ENCODE results near the gene PPP1R13L. TPM values are rescaled to one million over a fixed set of nuclear protein-coding genes. Genes with fewer than 3 reads are reported as not detected.

PPP1R13L gene
- total and polyA plus RNA-seq, 4 donors = 14.0 to 37.3 (median 33.0) TPM

GRCh38 chr19:45423033-45423588, 18.2 kb upstream of the PPP1R13L start:
- peaks cover 0 to 14% (median 3%) of the 10 kb centered on the region in 5 donors for H3K4me1 ChIP-seq (ENCODE audit: control insufficient read depth in 5 of 5, insufficient read depth in 5 of 5, low read length in 5 of 5)
- DNase-seq (no peak), ATAC-seq (ENCODE audit: insufficient read depth, low FRiP score) (no peak)
- TF ChIP-seq, protein P1, sequence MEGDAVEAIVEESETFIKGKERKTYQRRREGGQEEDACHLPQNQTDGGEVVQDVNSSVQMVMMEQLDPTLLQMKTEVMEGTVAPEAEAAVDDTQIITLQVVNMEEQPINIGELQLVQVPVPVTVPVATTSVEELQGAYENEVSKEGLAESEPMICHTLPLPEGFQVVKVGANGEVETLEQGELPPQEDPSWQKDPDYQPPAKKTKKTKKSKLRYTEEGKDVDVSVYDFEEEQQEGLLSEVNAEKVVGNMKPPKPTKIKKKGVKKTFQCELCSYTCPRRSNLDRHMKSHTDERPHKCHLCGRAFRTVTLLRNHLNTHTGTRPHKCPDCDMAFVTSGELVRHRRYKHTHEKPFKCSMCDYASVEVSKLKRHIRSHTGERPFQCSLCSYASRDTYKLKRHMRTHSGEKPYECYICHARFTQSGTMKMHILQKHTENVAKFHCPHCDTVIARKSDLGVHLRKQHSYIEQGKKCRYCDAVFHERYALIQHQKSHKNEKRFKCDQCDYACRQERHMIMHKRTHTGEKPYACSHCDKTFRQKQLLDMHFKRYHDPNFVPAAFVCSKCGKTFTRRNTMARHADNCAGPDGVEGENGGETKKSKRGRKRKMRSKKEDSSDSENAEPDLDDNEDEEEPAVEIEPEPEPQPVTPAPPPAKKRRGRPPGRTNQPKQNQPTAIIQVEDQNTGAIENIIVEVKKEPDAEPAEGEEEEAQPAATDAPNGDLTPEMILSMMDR (IDR thresholded peaks at IDR 0.05; ENCODE audit: control extremely low read depth, extremely low read depth) = no peak
- H3K9me3 ChIP-seq (ENCODE audit: control insufficient read depth in 4 of 4, insufficient read depth in 3 of 4, low read length in 3 of 4) = no peaks in the 10 kb centered on the region
- H3K36me3 ChIP-seq (ENCODE audit: control insufficient read depth in 4 of 4, insufficient read depth in 4 of 4, low read length in 4 of 4) = peaks cover 2 to 21% (median 8%) of the 10 kb centered on the region in 4 donors
- 15 to 20% methylated on average over 19 to 20 of the region's 20 CpGs for WGBS, 2 donors
- H3K9ac ChIP-seq (ENCODE audit: insufficient read depth in 1 of 2, low read length in 2 of 2) = peak overlapping the region; percentile 4 to 34
- peak overlapping the region; percentile 97 for H3K27ac ChIP-seq (ENCODE audit: low read depth in 1 of 2, low read length in 1 of 2)
- no peaks in the 10 kb centered on the region for H3K27me3 ChIP-seq (ENCODE audit: control insufficient read depth in 3 of 3, insufficient read depth in 3 of 3, low read length in 2 of 3)
- peak overlapping the region; percentile 77 for H3K4me3 ChIP-seq

- H3K4me1 ChIP-seq (ENCODE audit: control insufficient read depth in 5 of 5, insufficient read depth in 5 of 5, low read length in 5 of 5) = peaks cover 0 to 14% (median 3%) of the 10 kb centered on the region in 5 donors
- DNase-seq = no peak
- TF ChIP-seq, protein P1 (IDR thresholded peaks at IDR 0.05; ENCODE audit: control extremely low read depth, extremely low read depth) = no peak
- H3K9me3 ChIP-seq (ENCODE audit: control insufficient read depth in 4 of 4, insufficient read depth in 3 of 4, low read length in 3 of 4) = no peaks in the 10 kb centered on the region
- H3K4me3 ChIP-seq = no peak overlapping the region
- H3K27me3 ChIP-seq (ENCODE audit: control insufficient read depth in 3 of 3, insufficient read depth in 3 of 3, low read length in 2 of 3) = no peaks in the 10 kb centered on the region
- H3K36me3 ChIP-seq (ENCODE audit: control insufficient read depth in 4 of 4, insufficient read depth in 4 of 4, low read length in 4 of 4) = peaks cover 2 to 27% (median 10%) of the 10 kb centered on the region in 4 donors
- H3K9ac ChIP-seq (ENCODE audit: insufficient read depth in 1 of 2, low read length in 2 of 2) = no peak overlapping the region
- 78 to 83% methylated on average over 6 of the region's 6 CpGs for WGBS, 2 donors
- ATAC-seq (ENCODE audit: insufficient read depth, low FRiP score) = no peak
- H3K27ac ChIP-seq (ENCODE audit: low read depth in 1 of 2, low read length in 1 of 2) = peak overlapping the region in 1 of 2 donors; percentile 42
Measured at GRCh38 chr19:45421947-45422498, 17.2 kb upstream of the PPP1R13L start.

GRCh38 chr19:45420871-45421270, 16.0 kb upstream of the PPP1R13L start:
- Histone ChIP-seq H3K4me3 (no peak overlapping the region), H3K36me3 (ENCODE audit: control insufficient read depth in 4 of 4, insufficient read depth in 4 of 4, low read length in 4 of 4) (peaks cover 2 to 32% (median 12%) of the 10 kb centered on the region in 4 donors), H3K4me1 (ENCODE audit: control insufficient read depth in 5 of 5, insufficient read depth in 5 of 5, low read length in 5 of 5) (peaks cover 0 to 14% (median 3%) of the 10 kb centered on the region in 5 donors), H3K27me3 (ENCODE audit: control insufficient read depth in 3 of 3, insufficient read depth in 3 of 3, low read length in 2 of 3) (no peaks in the 10 kb centered on the region), H3K27ac (ENCODE audit: low read depth in 1 of 2, low read length in 1 of 2) (no peak overlapping the region), H3K9me3 (ENCODE audit: control insufficient read depth in 4 of 4, insufficient read depth in 3 of 4, low read length in 3 of 4) (no peaks in the 10 kb centered on the region), H3K9ac (ENCODE audit: insufficient read depth in 1 of 2, low read length in 2 of 2) (no peak overlapping the region)
- WGBS, 2 donors = 87 to 97% methylated on average over 6 of the region's 6 CpGs
- TF ChIP-seq, protein P1 (IDR thresholded peaks at IDR 0.05; ENCODE audit: control extremely low read depth, extremely low read depth) = no peak
- DNase-seq = no peak
- ATAC-seq (ENCODE audit: insufficient read depth, low FRiP score) = no peak

Data from lung (tissue), 12 donors.